GM18507 (cell line): Measurements from ENCODE around the gene PHLDB2.
A peak's percentile ranks its signal among the peaks of the same experiment; 100 is the strongest.

Experiments used
- DNase-seq: peaks from one replicate; pipeline ENCODE4 v3.0.0; 2011; ENCODE audit warnings: low read depth; ENCODE audit not compliant: insufficient read length; ENCODE audit errors: extremely low spot score
- FAIRE-seq: peaks from 2 replicates; lab custom pipeline; 2011; peaks lifted over from hg19 to GRCh38; lab: Jason Lieb, UNC

Gene PHLDB2

DNA sequence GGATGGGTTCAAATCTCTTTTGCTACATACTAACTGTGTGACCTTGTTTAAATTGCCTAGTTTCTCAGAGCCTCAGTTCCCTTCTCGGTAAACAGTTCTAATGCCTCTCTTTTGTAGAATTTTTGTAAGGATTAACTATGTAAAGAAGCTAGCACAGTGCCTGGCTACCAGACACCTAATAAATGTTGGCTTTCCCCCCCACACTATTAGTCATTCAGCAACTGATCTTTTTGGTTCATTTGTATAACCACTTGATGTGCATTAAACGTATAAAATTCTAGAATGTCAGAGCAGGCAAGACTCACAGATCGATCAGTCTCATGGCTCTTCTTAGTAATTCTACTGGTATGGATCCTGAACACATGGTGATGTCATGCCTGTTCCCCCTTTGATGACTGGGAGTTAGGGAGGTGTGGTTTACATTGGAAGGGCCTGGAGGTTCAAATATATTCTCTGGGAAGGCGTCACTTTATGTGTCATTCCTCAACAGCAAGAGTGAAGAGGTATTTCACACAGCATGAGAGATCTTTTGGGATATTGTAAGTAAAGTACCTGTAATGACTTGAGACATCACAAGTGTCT is 146.1 kb downstream of the PHLDB2 start:
- no peak for DNase-seq

DNA sequence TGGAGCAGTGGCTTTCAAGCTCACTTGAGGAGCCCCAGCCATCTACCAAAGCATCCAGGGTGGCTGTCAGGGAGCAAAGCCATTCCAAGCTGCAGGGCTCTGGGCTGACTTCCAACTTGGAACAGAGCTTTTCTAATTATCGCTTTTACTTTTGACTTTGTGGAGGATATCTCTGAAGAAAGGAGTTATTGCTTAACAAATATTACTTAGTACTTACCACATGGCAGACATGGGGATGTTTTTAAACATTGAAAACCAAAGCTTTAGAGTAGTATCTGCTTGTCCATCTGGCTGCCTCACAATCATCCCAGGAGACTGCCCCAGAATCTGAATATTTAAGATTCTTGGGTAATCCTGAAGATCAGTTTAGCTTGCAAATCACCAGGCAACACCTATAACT is 148.6 kb downstream of the PHLDB2 start:
- no peak for FAIRE-seq
- no peak for DNase-seq

More for the DNA sequence above, 146.1 kb downstream of the PHLDB2 start:
- no peak for FAIRE-seq

DNA sequence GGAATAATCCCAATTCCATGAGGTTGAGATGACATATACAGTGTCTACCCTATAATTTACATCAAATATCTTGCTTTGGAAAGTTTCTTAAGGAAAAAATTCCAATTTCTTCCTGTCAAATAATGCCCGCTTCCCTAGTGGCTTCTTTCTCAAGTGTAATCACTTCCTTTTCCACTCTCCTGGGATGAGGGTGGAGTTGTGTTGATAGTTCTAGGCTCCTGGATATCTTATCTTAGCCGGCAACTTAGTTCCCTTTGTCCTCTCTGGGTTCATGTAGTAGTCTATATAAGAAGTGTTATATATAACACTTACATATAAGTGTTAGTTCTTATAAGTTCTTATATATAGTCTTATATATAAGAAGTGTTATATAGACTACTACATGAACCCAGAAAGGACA is 150.6 kb downstream of the PHLDB2 start:
- no peak for FAIRE-seq
- DNase-seq, result no peak

DNA sequence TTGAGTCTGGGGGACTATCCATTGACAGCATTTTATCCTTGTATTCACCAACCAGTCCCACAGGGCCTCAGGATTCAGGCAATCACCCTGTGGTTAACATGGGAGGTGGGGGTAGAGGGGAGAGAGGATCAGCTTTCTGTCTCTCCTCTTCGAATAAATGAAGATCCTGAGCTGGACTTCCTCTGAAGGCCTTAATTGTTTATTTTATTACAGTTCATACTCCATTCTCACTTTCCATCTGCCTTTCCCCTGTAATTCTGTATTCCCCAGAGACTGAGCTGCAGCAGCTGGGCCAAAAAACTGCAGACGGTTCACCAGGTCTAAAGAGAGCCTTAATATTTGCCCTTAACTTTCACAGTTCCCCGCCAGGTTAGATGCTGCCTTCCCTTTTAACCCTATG is 151.6 kb downstream of the PHLDB2 start:
- DNase-seq (no peak), FAIRE-seq (no peak)

DNA sequence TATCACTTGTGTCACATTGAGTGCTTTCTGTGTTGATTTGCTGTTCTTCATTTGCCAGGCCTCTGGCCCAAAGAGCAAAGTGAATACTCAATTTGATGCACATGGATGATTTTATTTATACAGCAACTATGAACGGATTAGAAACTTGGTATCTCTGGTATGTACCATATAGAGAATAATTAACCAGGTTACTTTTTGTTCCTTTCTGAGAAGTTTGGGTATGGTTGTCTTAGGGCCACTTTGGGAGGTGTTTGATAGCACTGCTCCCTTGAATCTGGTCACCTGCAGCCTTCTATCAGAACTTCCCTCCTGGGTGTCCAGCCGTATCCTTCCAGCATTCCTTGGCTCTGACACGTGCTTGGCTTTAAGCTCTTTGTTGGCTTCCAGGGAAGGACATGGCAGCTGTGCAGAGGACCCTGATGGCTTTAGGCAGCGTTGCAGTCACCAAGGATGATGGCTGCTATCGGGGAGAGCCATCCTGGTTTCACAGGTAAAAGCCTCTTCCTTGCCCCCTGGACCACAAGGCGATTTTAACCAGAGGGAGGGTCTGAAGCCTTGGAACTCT is 152.4 kb downstream of the PHLDB2 start:
- no peak for DNase-seq
- no peak for FAIRE-seq

DNA sequence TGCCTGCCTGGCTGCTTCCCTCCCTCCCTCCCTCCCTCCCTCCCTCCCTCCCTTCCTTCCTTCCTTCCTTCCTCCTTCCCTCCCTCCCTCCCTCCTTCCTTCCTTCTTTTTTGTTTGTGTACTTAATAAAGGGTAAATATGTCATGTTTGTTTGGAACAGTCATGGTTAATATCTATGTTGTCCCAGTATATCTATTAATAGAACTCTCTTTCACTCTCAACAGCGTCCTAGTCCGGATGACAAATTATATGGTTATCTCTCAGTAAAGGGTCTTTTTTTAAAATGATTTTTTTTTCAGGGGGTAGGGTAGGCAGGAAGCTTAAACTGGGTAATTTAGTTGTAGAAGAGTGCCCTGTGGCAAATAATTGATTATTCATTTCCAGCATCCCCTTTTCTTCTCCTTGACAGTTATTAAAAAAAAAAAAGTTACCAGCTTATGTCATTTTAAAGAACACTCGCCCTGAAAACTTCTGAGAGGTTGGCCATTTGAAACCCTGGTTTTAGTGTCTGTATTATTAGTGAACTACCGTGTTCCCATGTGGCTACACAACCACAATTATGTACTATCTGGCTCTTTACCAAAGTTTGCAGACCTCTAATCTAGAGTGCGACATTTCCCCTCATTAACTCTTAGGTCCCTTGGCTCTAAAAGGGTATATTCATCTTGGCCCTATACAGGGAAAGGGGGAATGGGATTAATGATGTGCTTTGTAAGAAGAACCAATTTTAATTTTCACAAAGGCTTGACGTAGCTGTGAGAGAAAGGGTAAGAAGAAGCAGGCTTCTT is 153.3 kb downstream of the PHLDB2 start:
- FAIRE-seq (no peak), DNase-seq (no peak)

DNA sequence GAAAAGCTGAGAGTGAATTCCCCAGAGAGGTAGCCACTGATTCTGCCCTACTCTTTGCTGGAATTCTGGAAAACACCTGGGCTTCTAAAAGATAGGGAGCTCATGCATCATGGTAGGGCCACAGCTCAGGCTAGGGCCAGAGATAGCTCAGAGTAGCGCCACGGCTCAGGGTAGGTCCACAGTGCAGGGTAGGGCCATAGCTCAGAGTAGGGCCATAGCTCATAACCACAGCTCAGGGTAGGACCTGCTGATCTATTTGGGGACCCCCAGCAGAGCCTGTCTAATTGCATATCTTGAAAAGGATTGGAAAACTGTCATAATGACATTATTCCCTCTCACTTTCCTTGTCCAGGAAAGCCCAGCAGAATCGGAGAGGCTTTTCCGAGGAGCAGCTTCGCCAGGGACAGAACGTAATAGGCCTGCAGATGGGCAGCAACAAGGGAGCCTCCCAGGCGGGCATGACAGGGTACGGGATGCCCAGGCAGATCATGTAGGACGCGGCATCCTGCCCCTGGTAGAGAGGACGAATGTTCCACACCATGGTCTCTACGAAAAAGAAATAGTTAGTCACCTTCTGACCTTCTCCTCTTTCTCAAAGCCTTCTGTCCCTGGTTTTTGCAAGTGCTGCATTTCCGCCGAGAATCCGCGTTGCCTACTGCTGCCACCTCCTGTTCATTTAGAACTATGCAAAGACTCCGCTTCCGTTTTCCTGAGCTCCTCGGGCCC is 154.2 kb downstream of the PHLDB2 start:
- peak; percentile 77 for FAIRE-seq
- peak; percentile 30 for DNase-seq

DNA sequence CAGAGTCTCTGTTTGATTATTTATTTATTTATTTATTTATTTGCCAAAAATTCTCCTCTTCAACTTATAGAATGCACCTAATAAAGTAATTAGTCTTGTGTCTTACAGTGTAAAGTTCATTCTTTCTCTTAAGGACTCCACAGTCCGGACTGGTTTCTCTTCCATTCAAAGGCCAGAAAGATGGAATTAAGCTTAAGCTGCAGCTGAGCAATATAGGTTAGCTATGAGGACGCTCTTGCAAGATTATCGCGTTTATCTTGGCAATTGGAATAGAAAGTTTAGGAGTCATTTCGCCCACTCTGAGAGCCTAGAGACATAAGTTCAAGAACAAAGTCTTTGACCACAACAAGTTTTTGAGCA is 154.7 kb downstream of the PHLDB2 start:
- DNase-seq (no peak), FAIRE-seq (no peak)

DNA sequence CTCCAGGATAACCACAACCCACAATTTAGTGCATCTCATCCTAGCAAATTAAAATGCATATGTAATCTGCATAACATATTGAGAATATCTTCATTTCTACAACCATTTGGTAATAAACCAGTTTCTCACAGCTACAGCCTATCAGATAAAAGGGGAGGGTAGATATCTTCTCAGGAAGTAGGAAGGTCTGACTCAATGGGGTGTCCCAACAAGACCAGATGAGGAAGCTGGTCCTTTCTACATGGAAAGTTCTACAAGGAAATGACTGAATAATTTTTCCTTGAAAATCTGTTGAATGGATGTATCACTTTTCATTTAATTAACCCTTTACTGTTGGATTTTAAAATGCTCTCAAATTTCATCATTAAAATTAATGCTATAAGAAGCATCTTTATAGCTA is 158.0 kb downstream of the PHLDB2 start:
- DNase-seq (no peak), FAIRE-seq (no peak)

DNA sequence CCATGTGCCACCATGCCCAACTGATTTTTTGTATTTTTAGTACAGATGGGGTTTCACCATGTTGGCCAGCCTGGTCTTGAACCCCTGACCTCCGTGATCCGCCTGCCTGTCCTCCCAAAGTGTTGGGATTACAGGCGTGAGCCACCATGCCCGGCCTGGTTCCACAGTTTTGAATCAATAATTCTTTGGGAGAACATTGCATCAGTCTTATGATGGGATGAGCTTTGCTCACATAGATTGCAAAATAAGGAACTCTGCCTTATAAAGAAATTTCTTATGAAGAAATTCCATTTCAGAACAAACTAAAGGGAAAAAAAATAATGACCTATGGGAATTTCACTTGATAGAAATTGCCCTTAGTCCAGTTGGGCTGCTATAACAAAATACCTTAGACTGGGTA is 159.6 kb downstream of the PHLDB2 start:
- no peak for DNase-seq
- no peak for FAIRE-seq

DNA sequence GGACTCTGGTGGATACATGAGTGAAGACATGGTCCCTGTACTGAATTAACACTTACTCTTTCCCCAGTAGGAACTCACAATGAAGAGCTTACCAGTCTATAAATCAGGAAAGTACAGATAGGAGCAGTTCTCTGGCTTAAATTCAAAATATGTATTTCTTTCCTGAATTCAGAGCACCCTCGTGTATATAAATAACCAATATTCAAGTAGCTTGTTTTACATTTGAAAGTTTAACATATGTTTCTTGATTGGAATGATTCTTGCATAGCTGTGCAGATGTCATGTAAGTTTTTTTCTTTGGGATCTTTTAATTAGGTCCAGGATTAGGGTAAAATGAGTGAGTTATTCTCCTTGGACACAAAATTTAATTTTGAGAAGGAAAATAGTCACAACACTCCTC is 160.7 kb downstream of the PHLDB2 start:
- no peak for FAIRE-seq
- no peak for DNase-seq

DNA sequence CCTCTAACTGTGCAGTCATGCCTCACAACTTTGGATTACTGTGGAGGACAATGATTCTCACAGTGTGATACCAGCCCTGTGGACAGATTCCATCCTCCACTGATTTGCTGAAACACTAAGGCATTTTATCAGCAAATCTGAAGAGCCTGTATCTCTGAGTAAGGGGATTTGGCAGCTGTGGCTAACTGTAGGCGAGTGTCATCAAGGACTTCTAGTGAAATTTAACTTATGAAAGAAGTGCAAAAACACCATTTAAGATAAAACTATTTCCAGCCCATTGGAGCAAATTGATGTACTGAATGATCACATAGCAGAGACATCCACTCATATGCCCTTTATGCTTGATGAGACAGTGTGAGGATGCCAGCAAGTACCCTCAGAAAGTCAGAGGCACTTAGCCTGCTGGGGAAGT is 161.6 kb downstream of the PHLDB2 start:
- FAIRE-seq (no peak), DNase-seq (no peak)
